NAMALWA (cell line): ENCODE data around the gene UNC13B.

Source experiments
- DNase-seq: peaks from one replicate; pipeline ENCODE4 v3.0.0-alpha.2; 2015; ENCODE audit warnings: low spot score

Gene UNC13B

GRCh38 chr9:35277628-35278359 lies 116.0 kb downstream of the UNC13B start:
- DNase-seq = no peak

- DNase-seq = no peak
These were observed 118.1 kb downstream of the UNC13B start for GRCh38 chr9:35279946-35280345.

GRCh38 chr9:35280399-35280798 lies 118.6 kb downstream of the UNC13B start:
- DNase-seq = no peak

GRCh38 chr9:35285731-35286130 lies 123.9 kb downstream of the UNC13B start:
- no peak for DNase-seq

DNA sequence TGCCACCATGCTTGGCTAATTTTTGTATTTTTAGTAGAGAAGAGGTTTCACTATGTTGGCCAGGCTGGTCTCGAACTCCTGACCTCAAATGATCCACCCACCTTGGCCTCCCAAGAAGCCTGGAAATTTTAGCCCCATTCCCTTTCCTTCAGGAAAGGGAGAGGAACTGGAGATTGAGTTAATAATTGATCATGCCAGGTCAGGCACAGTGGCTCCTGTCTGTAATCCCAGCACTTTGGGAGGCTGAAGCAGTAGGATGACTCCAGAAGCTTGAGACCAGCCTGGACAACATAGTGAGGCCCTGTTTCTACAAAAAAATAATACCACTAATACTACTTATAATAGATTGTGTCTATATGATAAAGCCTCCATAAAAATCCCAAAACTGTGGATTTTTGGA lies 124.6 kb downstream of the UNC13B start:
- DNase-seq = no peak

GRCh38 chr9:35287987-35288632 lies 126.3 kb downstream of the UNC13B start:
- DNase-seq = no peak

GRCh38 chr9:35288778-35289177 lies 127.0 kb downstream of the UNC13B start:
- no peak for DNase-seq

- no peak for DNase-seq
These were observed 131.7 kb downstream of the UNC13B start for GRCh38 chr9:35293376-35293964.

DNA sequence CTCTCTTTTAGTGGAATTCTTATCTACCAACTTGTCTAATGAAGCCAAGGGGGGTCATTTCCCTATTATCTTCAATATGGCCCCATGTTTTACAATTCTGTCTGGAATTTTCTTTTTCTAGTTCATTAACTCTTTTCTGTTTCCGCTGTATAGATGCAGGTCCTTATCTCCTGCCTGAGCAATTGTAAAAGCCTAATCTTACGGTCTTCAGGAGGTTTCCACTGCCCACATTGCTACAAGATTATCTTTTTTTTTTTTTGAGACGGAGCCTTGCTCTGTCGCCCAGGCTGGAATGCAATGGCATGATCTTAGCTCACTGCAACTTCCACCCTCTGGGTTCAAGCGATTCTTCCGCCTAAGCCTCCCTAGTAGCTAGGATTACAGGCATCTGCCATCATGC lies 132.3 kb downstream of the UNC13B start:
- no peak for DNase-seq

DNA sequence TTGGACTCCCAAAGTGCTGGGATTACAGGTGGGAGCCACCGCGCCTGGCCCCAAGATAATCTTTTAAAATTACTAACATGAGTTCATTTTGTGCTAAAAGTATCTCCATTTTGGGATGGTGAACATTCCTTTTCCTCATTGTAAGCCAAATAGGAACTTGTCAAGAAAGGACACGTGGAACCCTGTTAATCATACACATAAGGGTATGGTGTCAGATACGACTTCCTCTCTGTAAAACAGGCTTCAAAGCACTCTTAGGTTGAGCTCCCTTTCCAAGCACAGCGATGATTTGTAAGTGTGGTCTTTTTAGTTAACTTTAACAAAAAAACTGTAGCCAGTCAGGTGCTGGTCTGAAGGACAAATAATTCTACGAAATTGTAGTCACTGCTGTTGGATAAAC lies 132.7 kb downstream of the UNC13B start:
- DNase-seq = no peak

DNA sequence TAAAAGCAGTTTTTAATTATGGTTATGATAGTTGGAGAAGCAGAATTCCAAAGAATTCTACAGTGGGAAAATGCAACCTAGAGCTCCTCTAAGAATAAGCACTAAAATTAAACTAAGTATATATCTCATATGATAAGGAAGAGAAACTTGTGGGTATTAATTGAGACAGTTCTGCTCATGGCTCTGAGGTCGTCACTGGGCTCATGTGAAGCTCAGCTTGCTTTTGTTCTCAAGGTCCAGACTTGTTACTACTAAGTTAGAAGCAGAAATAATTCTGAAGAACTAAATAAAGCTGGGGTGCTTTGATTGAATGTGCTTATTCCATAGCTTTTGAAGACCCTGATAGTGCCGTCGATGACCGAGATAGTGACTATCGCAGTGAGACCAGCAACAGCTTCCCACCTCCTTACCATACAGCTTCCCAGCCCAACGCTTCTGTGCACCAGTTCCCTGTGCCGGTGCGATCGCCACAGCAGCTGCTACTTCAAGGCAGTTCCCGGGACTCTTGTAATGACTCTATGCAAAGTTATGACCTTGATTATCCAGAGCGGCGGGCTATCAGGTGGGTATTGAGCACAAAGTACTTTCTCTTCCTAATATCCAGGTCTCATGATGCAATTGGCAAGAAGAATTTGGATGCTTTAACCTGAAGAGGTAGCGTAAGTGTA lies 133.7 kb downstream of the UNC13B start:
- no peak for DNase-seq

- no peak for DNase-seq
These were observed 141.8 kb downstream of the UNC13B start for GRCh38 chr9:35303567-35303966.

GRCh38 chr9:35306283-35306682 lies 144.5 kb downstream of the UNC13B start:
- DNase-seq = no peak

- no peak for DNase-seq
These were observed 146.5 kb downstream of the UNC13B start for GRCh38 chr9:35308316-35308715.

DNA sequence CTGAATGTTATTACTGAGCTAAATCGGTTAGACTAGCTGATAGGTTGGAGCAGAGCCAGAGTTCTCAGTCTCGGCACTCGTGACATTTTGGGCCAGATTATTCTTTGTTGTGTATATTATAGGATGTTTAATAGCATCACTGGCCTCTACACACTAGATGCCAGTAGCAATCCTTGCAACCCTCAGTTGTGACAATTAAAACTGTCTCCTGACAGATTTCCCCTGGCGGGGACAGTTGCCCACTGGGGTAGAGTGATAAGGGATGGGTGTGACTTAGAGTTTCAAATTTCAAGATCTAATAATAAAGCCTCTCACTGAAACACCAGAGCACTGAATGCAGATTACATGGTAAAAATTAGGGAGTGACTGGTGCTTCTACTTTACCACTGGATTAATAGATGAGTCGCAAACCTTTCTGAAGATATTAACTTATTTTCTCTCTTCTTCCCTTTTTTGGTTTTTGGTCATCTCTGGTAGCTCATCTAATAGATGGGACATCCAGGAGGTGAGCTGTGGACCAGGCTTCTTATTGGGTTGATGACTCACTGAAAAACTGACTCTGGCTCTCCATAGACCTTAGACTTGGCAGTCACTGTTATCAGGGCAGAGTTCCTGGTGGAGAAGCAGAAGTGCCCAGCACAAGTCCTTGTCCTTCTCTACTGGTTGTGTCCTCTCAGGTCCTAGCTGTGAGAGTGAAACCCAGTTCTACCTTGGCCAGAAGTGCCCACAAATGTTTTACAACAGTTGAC lies 150.3 kb downstream of the UNC13B start:
- DNase-seq = no peak

- no peak for DNase-seq
These were observed 151.7 kb downstream of the UNC13B start for GRCh38 chr9:35313460-35313859.

- DNase-seq = no peak
These were observed 152.1 kb downstream of the UNC13B start for GRCh38 chr9:35313916-35314315.

- no peak for DNase-seq
These were observed 156.9 kb downstream of the UNC13B start for GRCh38 chr9:35318741-35319140.

DNA sequence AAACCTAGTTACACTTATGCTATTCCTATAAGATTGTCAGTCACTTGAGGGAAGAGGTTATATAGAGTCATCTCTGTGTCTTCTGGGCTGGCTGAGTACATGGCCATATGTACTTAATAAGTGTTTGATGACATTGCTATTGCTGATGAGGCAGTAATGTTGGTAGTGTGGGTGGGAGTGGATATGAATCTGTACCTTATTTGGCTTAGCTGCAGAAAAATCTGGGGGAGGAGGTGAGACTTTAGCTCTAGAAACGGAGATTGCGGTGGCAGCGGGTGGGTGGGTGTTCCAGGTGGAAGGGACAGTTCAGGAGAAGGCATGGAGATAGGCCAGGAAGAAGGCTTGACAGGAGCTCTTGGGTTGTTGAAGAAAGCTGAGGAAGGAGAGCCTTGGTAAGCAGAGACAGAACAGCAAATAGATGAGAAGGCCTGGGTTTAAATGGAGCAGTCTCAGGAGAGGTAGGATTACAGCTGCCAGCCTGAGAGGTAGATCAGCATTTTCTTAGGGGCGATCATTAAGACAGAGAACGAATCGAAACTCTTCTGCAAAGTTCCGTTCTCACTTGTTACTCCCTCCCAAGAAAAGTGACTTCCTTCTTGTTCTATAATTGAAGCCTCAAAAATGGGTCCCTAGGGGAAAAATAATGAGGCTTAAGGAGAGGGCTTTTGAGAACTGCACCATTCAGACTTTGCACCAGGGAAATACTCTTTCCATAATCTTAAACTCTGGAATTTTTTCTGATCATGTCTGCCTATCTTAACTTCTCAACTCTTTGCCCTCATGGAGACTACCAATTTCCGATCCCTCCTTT lies 160.5 kb downstream of the UNC13B start:
- no peak for DNase-seq

DNA sequence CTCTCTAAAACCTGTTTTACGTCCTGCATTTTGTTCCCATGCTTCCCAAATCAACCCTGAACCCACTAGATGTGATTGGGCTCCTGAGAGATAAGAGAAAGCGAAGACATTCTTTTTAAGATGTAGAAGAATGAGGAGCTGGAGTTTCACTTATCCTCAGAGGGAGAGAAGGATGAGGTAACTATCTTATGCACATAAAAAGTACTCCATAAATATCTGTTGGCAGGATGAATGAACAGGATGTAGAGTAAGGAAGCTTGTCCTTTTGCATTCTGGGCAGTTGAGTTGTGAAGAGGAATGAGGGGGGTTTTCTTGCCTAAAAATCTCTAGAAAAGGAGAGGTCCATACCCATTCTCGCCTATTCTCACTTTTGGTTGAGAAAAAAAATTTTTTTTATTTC lies 163.2 kb downstream of the UNC13B start:
- no peak for DNase-seq

DNA sequence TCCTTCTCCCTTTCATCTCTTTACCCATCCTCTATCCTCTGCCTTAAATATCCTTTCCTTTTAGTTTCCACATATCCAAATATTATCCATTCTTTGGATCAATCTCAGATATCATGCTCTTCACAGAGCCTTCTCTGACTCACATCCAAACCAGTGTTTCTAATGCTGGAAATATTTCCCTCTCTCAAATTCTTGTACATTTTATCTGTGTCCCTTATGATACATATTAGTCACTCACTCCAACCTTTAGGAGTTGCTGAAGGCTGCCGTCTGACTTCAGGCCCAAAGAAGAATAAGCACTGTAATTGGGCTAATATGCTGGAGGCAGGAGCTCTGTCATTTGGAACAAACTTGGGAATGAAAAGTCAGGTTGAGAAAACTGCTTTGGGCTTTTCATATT lies 171.7 kb downstream of the UNC13B start:
- no peak for DNase-seq
